Gastroesophageal sphincter (tissue), 4 donors: ENCODE data around the gene EXD2. TPM values are rescaled to one million over a fixed set of nuclear protein-coding genes. Genes with fewer than 3 reads are reported as not detected.

ENCODE experiments used
- ATAC-seq: fragments of 150-250 bp; one replicate; pipeline ENCODE4 v1.9.1; 2016; ENCODE audit warnings: mild to moderate bottlenecking, moderate library complexity
- H3K27ac ChIP-seq, 4 donors: fragments of 200-600 bp; sonication (generic) in 3 of 4; 1 replicate in 3 of 4; 2 replicates in 1 of 4; pipeline ENCODE4 v1.5.1; 2016 to 2019
- H3K27me3 ChIP-seq: fragments of 200-600 bp; sonication (generic); one replicate; pipeline ENCODE4 v1.5.1; 2019
- H3K36me3 ChIP-seq, 2 donors: fragments of 200-600 bp; sonication (generic); one replicate each; pipeline ENCODE4 v1.5.1; 2019; ENCODE audit warnings: control low read depth in 1 of 2
- H3K4me1 ChIP-seq, 3 donors: fragments of 200-600 bp; sonication (generic); 1 replicate in 2 of 3; 2 replicates in 1 of 3; pipeline ENCODE4 v1.5.1; 2016 to 2019; ENCODE audit warnings: control low read depth in 2 of 3
- H3K4me3 ChIP-seq, 2 donors: fragments of 200-600 bp; sonication (generic); one replicate each; pipeline ENCODE4 v1.5.1; 2019; ENCODE audit warnings: mild to moderate bottlenecking in 1 of 2, moderate library complexity in 1 of 2
- H3K9me3 ChIP-seq, 3 donors: fragments of 200-600 bp; sonication (generic); one replicate each; pipeline ENCODE4 v1.5.1; 2017 to 2019; ENCODE audit warnings: control low read depth in 2 of 3
- CTCF ChIP-seq, 4 experiments: fragments of 200-600 bp in 2 of 4; fragments of 450-650 bp in 2 of 4; sonication (generic) in 1 of 4; IDR thresholded peaks; one replicate each; pipeline ENCODE4 v1.5.1; 2017 to 2019; ENCODE audit warnings: antibody characterized with exemption in 4 of 4, mild to moderate bottlenecking in 2 of 4, moderate library complexity in 2 of 4
- EP300 ChIP-seq: sonication (generic); formaldehyde crosslinking; IDR thresholded peaks from one replicate; pipeline ENCODE4 v1.6.1; 2017; ENCODE audit warnings: antibody characterized with exemption, mild to moderate bottlenecking
- POLR2A ChIP-seq, 2 donors: fragments of 450-650 bp; IDR thresholded peaks; one replicate each; pipeline ENCODE4 v1.6.1; 2017; ENCODE audit warnings: antibody characterized with exemption in 2 of 2, mild to moderate bottlenecking in 2 of 2, moderate library complexity in 1 of 2
- POLR2AphosphoS5 ChIP-seq: sonication (generic); formaldehyde crosslinking; IDR thresholded peaks from one replicate; pipeline ENCODE4 v1.6.1; 2017; ENCODE audit warnings: antibody characterized with exemption
- WGBS, 2 donors: methylation state at CpG; one replicate each; pipeline ENCODE4 v1.1.5; 2018; ENCODE audit warnings: low coverage in 1 of 2; 5-methylcytosine and 5-hydroxymethylcytosine counted together
- total RNA-seq, 4 donors: library from RNA; depleted of rRNA; stranded (reverse); fragments of >200 nt; gene quantifications; one replicate each; pipeline ENCODE4 v1.1.0, GENCODE V29; 2016

The EXD2 gene
- total RNA-seq, 4 donors from 2014 or later: 16.7 to 37.1 (median 25.8) TPM

GRCh38 chr14:69261761-69262331, 70.5 kb downstream of the EXD2 start:
- no peak for TF ChIP-seq POLR2AphosphoS5
- no peak for TF ChIP-seq EP300
- TF ChIP-seq CTCF (IDR thresholded peaks at IDR 0.05): no peak
- TF ChIP-seq POLR2A (IDR thresholded peaks at IDR 0.05): no peak
- Histone ChIP-seq H3K4me3 (peak overlapping the region in 1 of 2 donors; percentile 71), H3K27ac (peak overlapping the region in 3 of 4 donors; percentile 45 to 76 (median 71)), H3K27me3 (peaks cover 59% of the 10 kb centered on the region), H3K9me3 (no peaks in the 10 kb centered on the region), H3K36me3 (no peaks in the 10 kb centered on the region), H3K4me1 (peaks cover 0 to 45% (median 22%) of the 10 kb centered on the region in 3 donors)
- WGBS, 2 donors: 30 to 50% methylated on average over 1 to 2 of the region's 5 CpGs
- no peak for ATAC-seq

GRCh38 chr14:69262516-69262915, 71.2 kb downstream of the EXD2 start:
- TF ChIP-seq EP300 (no peak), CTCF (IDR thresholded peaks at IDR 0.05) (no peak), POLR2A (IDR thresholded peaks at IDR 0.05) (no peak), POLR2AphosphoS5 (no peak)
- Histone ChIP-seq H3K36me3 (no peaks in the 10 kb centered on the region), H3K27me3 (peaks cover 57% of the 10 kb centered on the region), H3K4me1 (peaks cover 0 to 45% (median 22%) of the 10 kb centered on the region in 3 donors), H3K9me3 (no peaks in the 10 kb centered on the region), H3K4me3 (no peak overlapping the region), H3K27ac (peak overlapping the region in 2 of 4 donors; percentile 71 to 76)
- ATAC-seq: no peak
- 75 to 90% methylated on average over 2 of the region's 3 CpGs for WGBS, 2 donors

GRCh38 chr14:69263364-69263763, 72.1 kb downstream of the EXD2 start:
- no peaks in the 10 kb centered on the region for H3K9me3 ChIP-seq
- peaks cover 0 to 45% (median 22%) of the 10 kb centered on the region in 3 donors for H3K4me1 ChIP-seq
- peak; percentile 88 for ATAC-seq
- H3K4me3 ChIP-seq: no peak overlapping the region
- WGBS, 2 donors: 76 to 83% methylated on average over 1 to 3 of the region's 6 CpGs
- H3K27me3 ChIP-seq: peaks cover 49% of the 10 kb centered on the region
- H3K36me3 ChIP-seq: no peaks in the 10 kb centered on the region
- TF ChIP-seq EP300 (no peak), POLR2AphosphoS5 (peak; percentile 52)
- H3K27ac ChIP-seq: peak overlapping the region in 3 of 4 donors; percentile 14 to 56 (median 56)

GRCh38 chr14:69263771-69264170, 72.5 kb downstream of the EXD2 start:
- H3K9me3 ChIP-seq: no peaks in the 10 kb centered on the region
- WGBS, 2 donors: 63 to 81% methylated on average over 2 to 8 of the region's 8 CpGs
- TF ChIP-seq POLR2AphosphoS5: no peak
- no peak for TF ChIP-seq POLR2A (IDR thresholded peaks at IDR 0.05)
- no peak for TF ChIP-seq CTCF (IDR thresholded peaks at IDR 0.05)
- no peak for TF ChIP-seq EP300
- H3K4me3 ChIP-seq: no peak overlapping the region
- no peak for ATAC-seq
- H3K27me3 ChIP-seq: peaks cover 44% of the 10 kb centered on the region
- peak overlapping the region in 3 of 4 donors; percentile 14 to 56 (median 33) for H3K27ac ChIP-seq
- no peaks in the 10 kb centered on the region for H3K36me3 ChIP-seq
- H3K4me1 ChIP-seq: peaks cover 0 to 45% (median 22%) of the 10 kb centered on the region in 3 donors

GRCh38 chr14:69266572-69267345, 75.5 kb downstream of the EXD2 start:
- ATAC-seq: no peak
- H3K36me3 ChIP-seq: no peaks in the 10 kb centered on the region
- WGBS, 2 donors: 70 to 79% methylated on average over 1 to 2 of the region's 8 CpGs

More at GRCh38 chr14:69266572-69267345, 75.5 kb downstream of the EXD2 start:
- TF ChIP-seq CTCF (IDR thresholded peaks at IDR 0.05) (no peak), POLR2A (IDR thresholded peaks at IDR 0.05) (no peak), POLR2AphosphoS5 (no peak), EP300 (no peak)
- Histone ChIP-seq H3K27me3 (peaks cover 15% of the 10 kb centered on the region), H3K4me1 (peaks cover 0 to 15% (median 3%) of the 10 kb centered on the region in 3 donors), H3K27ac (no peak overlapping the region), H3K4me3 (no peak overlapping the region), H3K9me3 (no peaks in the 10 kb centered on the region)
